Measurements from ENCODE around the gene AHRR. TPM values are rescaled to one million over a fixed set of nuclear protein-coding genes. Genes with fewer than 3 reads are reported as not detected.

Gene AHRR
- total RNA-seq, 1 donor from 2014 or later: 10.5 TPM

GRCh38 chr5:463301-463700 lies 141.8 kb downstream of the AHRR start:
- Histone ChIP-seq H3K4me3 (ENCODE audit: insufficient read depth, low read depth, low read length) (no peak overlapping the region), H3K36me3 (ENCODE audit: insufficient read depth, low read length) (peaks cover 23% of the 10 kb centered on the region)
- H3K36me3 Mint-ChIP-seq (ENCODE audit: low read depth, unreplicated experiment): peaks cover 31% of the 10 kb centered on the region

GRCh38 chr5:463952-464351 lies 142.4 kb downstream of the AHRR start:
- Histone ChIP-seq H3K27me3 (ENCODE audit: insufficient read depth, low read length) (no peaks in the 10 kb centered on the region), H3K9ac (ENCODE audit: low read length) (no peak overlapping the region), H3K4me2 (ENCODE audit: low read length) (no peak overlapping the region), H3K79me2 (ENCODE audit: insufficient read depth, low read length) (peaks cover 17% of the 10 kb centered on the region), H2AFZ (ENCODE audit: low read depth, low read length) (no peak overlapping the region), H3K4me3 (ENCODE audit: insufficient read depth, low read depth, low read length) (no peak overlapping the region), H3K4me1 (ENCODE audit: insufficient read depth, low read length) (peaks cover 4% of the 10 kb centered on the region), H3K27ac (ENCODE audit: low read depth, low read length) (no peak overlapping the region), H3K9me3 (ENCODE audit: insufficient read depth, low read depth, low read length) (no peaks in the 10 kb centered on the region), H3K36me3 (ENCODE audit: insufficient read depth, low read length) (peaks cover 20% of the 10 kb centered on the region), H4K20me1 (ENCODE audit: insufficient read depth, low read length) (no peaks in the 10 kb centered on the region)
- peaks cover 30% of the 10 kb centered on the region for H3K36me3 Mint-ChIP-seq (ENCODE audit: low read depth, unreplicated experiment)
- H3K27ac Mint-ChIP-seq (ENCODE audit: unreplicated experiment): no peak overlapping the region
- no peak overlapping the region for H3K4me3 Mint-ChIP-seq (ENCODE audit: unreplicated experiment)
- H3K9me3 Mint-ChIP-seq (ENCODE audit: unreplicated experiment): no peaks in the 10 kb centered on the region
- DNase-seq (ENCODE audit: low read depth) (no peak), FAIRE-seq (no peak)
- TF ChIP-seq, protein P1, sequence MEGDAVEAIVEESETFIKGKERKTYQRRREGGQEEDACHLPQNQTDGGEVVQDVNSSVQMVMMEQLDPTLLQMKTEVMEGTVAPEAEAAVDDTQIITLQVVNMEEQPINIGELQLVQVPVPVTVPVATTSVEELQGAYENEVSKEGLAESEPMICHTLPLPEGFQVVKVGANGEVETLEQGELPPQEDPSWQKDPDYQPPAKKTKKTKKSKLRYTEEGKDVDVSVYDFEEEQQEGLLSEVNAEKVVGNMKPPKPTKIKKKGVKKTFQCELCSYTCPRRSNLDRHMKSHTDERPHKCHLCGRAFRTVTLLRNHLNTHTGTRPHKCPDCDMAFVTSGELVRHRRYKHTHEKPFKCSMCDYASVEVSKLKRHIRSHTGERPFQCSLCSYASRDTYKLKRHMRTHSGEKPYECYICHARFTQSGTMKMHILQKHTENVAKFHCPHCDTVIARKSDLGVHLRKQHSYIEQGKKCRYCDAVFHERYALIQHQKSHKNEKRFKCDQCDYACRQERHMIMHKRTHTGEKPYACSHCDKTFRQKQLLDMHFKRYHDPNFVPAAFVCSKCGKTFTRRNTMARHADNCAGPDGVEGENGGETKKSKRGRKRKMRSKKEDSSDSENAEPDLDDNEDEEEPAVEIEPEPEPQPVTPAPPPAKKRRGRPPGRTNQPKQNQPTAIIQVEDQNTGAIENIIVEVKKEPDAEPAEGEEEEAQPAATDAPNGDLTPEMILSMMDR (IDR thresholded peaks at IDR 0.05; ENCODE audit: insufficient read depth, low read depth, low read length): no peak
- no peak for TF ChIP-seq EZH2 (IDR thresholded peaks at IDR 0.05; ENCODE audit: insufficient read depth, low read length)
- no peaks in the 10 kb centered on the region for H3K4me1 Mint-ChIP-seq (ENCODE audit: low read depth, unreplicated experiment)
- no peaks in the 10 kb centered on the region for H3K27me3 Mint-ChIP-seq (ENCODE audit: low read depth, unreplicated experiment)

More at GRCh38 chr5:463301-463700, 141.8 kb downstream of the AHRR start:
- no peak overlapping the region for H2AFZ ChIP-seq (ENCODE audit: low read depth, low read length)
- FAIRE-seq (no peak), DNase-seq (ENCODE audit: low read depth) (no peak)
- H3K4me2 ChIP-seq (ENCODE audit: low read length): no peak overlapping the region
- H3K9ac ChIP-seq (ENCODE audit: low read length): no peak overlapping the region
- no peaks in the 10 kb centered on the region for H4K20me1 ChIP-seq (ENCODE audit: insufficient read depth, low read length)
- no peaks in the 10 kb centered on the region for H3K27me3 ChIP-seq (ENCODE audit: insufficient read depth, low read length)
- H3K4me1 ChIP-seq (ENCODE audit: insufficient read depth, low read length): peaks cover 10% of the 10 kb centered on the region
- peaks cover 2% of the 10 kb centered on the region for H3K9me3 Mint-ChIP-seq (ENCODE audit: unreplicated experiment)
- no peaks in the 10 kb centered on the region for H3K4me1 Mint-ChIP-seq (ENCODE audit: low read depth, unreplicated experiment)
- peaks cover 21% of the 10 kb centered on the region for H3K79me2 ChIP-seq (ENCODE audit: insufficient read depth, low read length)
- no peak overlapping the region for H3K27ac ChIP-seq (ENCODE audit: low read depth, low read length)
- no peak overlapping the region for H3K4me3 Mint-ChIP-seq (ENCODE audit: unreplicated experiment)
- no peaks in the 10 kb centered on the region for H3K27me3 Mint-ChIP-seq (ENCODE audit: low read depth, unreplicated experiment)
- no peak overlapping the region for H3K27ac Mint-ChIP-seq (ENCODE audit: unreplicated experiment)
- H3K9me3 ChIP-seq (ENCODE audit: insufficient read depth, low read depth, low read length): no peaks in the 10 kb centered on the region
- TF ChIP-seq, protein P1 (IDR thresholded peaks at IDR 0.05; ENCODE audit: insufficient read depth, low read depth, low read length): no peak
- no peak for TF ChIP-seq EZH2 (IDR thresholded peaks at IDR 0.05; ENCODE audit: insufficient read depth, low read length)

GRCh38 chr5:464446-464842 lies 142.9 kb downstream of the AHRR start:
- Mint-ChIP-seq H3K9me3 (ENCODE audit: unreplicated experiment) (no peaks in the 10 kb centered on the region), H3K27me3 (ENCODE audit: low read depth, unreplicated experiment) (no peaks in the 10 kb centered on the region), H3K27ac (ENCODE audit: unreplicated experiment) (no peak overlapping the region), H3K4me3 (ENCODE audit: unreplicated experiment) (no peak overlapping the region), H3K36me3 (ENCODE audit: low read depth, unreplicated experiment) (peaks cover 29% of the 10 kb centered on the region), H3K4me1 (ENCODE audit: low read depth, unreplicated experiment) (no peaks in the 10 kb centered on the region)
- Histone ChIP-seq H3K4me3 (ENCODE audit: insufficient read depth, low read depth, low read length) (no peak overlapping the region), H3K9ac (ENCODE audit: low read length) (no peak overlapping the region), H3K4me1 (ENCODE audit: insufficient read depth, low read length) (peaks cover under 1% of the 10 kb centered on the region), H3K9me3 (ENCODE audit: insufficient read depth, low read depth, low read length) (no peaks in the 10 kb centered on the region), H4K20me1 (ENCODE audit: insufficient read depth, low read length) (no peaks in the 10 kb centered on the region), H3K36me3 (ENCODE audit: insufficient read depth, low read length) (peaks cover 20% of the 10 kb centered on the region), H3K27me3 (ENCODE audit: insufficient read depth, low read length) (no peaks in the 10 kb centered on the region), H3K4me2 (ENCODE audit: low read length) (no peak overlapping the region), H2AFZ (ENCODE audit: low read depth, low read length) (no peak overlapping the region), H3K27ac (ENCODE audit: low read depth, low read length) (no peak overlapping the region), H3K79me2 (ENCODE audit: insufficient read depth, low read length) (peaks cover 16% of the 10 kb centered on the region)
- DNase-seq (ENCODE audit: low read depth): no peak
- no peak for FAIRE-seq
- no peak for TF ChIP-seq EZH2 (IDR thresholded peaks at IDR 0.05; ENCODE audit: insufficient read depth, low read length)
- TF ChIP-seq, protein P1 (IDR thresholded peaks at IDR 0.05; ENCODE audit: insufficient read depth, low read depth, low read length): no peak
